Measurements from ENCODE around the gene OXLD1.
A peak's percentile ranks its signal among the peaks of the same experiment; 100 is the strongest.

The OXLD1 gene

GRCh38 chr17:81710514-81711308 lies 44.3 kb upstream of the OXLD1 start (continued):
- TF ChIP-seq, protein P1, sequence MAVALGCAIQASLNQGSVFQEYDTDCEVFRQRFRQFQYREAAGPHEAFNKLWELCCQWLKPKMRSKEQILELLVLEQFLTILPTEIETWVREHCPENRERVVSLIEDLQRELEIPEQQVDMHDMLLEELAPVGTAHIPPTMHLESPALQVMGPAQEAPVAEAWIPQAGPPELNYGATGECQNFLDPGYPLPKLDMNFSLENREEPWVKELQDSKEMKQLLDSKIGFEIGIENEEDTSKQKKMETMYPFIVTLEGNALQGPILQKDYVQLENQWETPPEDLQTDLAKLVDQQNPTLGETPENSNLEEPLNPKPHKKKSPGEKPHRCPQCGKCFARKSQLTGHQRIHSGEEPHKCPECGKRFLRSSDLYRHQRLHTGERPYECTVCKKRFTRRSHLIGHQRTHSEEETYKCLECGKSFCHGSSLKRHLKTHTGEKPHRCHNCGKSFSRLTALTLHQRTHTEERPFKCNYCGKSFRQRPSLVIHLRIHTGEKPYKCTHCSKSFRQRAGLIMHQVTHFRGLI (tag by site-specific recombination; IDR thresholded peaks at IDR 0.05), result 0 out of 2 replicates have a peak, but pooled peaks have one; percentile 40
- TF ChIP-seq ZNF670 (tag by site-specific recombination; IDR thresholded peaks at IDR 0.05; ENCODE audit: low read depth) (no peak), ZBTB8A (tag by site-specific recombination; IDR thresholded peaks at IDR 0.05) (peak; percentile 48), ZNF155 (tag by site-specific recombination; IDR thresholded peaks at IDR 0.05) (no peak), KLF10 (tag by site-specific recombination; IDR thresholded peaks at IDR 0.05) (no peak), ELK4 (IDR thresholded peaks at IDR 0.05; ENCODE audit: borderline replicate concordance, low read depth, low read length) (no peak), FEZF1 (tag by site-specific recombination; IDR thresholded peaks at IDR 0.05) (peak; percentile 17; the same call in 1 of the 2 replicates), MEIS1 (CRISPR knock-in tag; IDR thresholded peaks at IDR 0.05; ENCODE audit: borderline replicate concordance) (no peak), ZNF701 (tag by site-specific recombination; IDR thresholded peaks at IDR 0.05) (no peak), HOXC10 (CRISPR knock-in tag; IDR thresholded peaks at IDR 0.05) (no peak), ZXDB (tag by site-specific recombination; IDR thresholded peaks at IDR 0.05) (no peak), ZNF19 (tag by site-specific recombination; IDR thresholded peaks at IDR 0.05; ENCODE audit: low read depth) (no peak), YY2 (tag by site-specific recombination; IDR thresholded peaks at IDR 0.05) (no peak), ZBTB7A (tag by site-specific recombination; IDR thresholded peaks at IDR 0.05; ENCODE audit: low read depth) (no peak), ZFP3 (tag by site-specific recombination; IDR thresholded peaks at IDR 0.05; ENCODE audit: low read depth) (no peak), ZNF10 (tag by site-specific recombination; IDR thresholded peaks at IDR 0.05) (0 out of 2 replicates have a peak, but pooled peaks have one; percentile 23), ZNF132 (tag by site-specific recombination; IDR thresholded peaks at IDR 0.05; ENCODE audit: borderline replicate concordance) (no peak), ZNF777 (tag by site-specific recombination; IDR thresholded peaks at IDR 0.05; ENCODE audit: borderline replicate concordance) (no peak), ZNF629 (tag by site-specific recombination; IDR thresholded peaks at IDR 0.05) (peak; percentile 26; the same call in 1 of the 2 replicates), ZNF274 (IDR thresholded peaks at IDR 0.05; ENCODE audit: low read length) (no peak), ZNF274 (tag by site-specific recombination; IDR thresholded peaks at IDR 0.05; ENCODE audit: borderline replicate concordance) (no peak), GLIS1 (tag by site-specific recombination; IDR thresholded peaks at IDR 0.05) (0 out of 2 replicates have a peak, but pooled peaks have one; percentile 14), MYNN (tag by site-specific recombination; IDR thresholded peaks at IDR 0.05; ENCODE audit: borderline replicate concordance) (no peak), ZNF510 (tag by site-specific recombination; IDR thresholded peaks at IDR 0.05; ENCODE audit: insufficient replicate concordance) (no peak), ZNF311 (tag by site-specific recombination; IDR thresholded peaks at IDR 0.05; ENCODE audit: borderline replicate concordance) (no peak), HIC1 (tag by site-specific recombination; IDR thresholded peaks at IDR 0.05) (peak; percentile 34; the same call in 1 of the 2 replicates), ZNF138 (tag by site-specific recombination; IDR thresholded peaks at IDR 0.05; ENCODE audit: borderline replicate concordance) (no peak), GLI4 (tag by site-specific recombination; IDR thresholded peaks at IDR 0.05) (no peak), ZNF792 (tag by site-specific recombination; IDR thresholded peaks at IDR 0.05) (no peak), GFI1B (tag by site-specific recombination; IDR thresholded peaks at IDR 0.05) (no peak), RBAK (tag by site-specific recombination; IDR thresholded peaks at IDR 0.05) (no peak)
- TF ChIP-seq, protein P2, sequence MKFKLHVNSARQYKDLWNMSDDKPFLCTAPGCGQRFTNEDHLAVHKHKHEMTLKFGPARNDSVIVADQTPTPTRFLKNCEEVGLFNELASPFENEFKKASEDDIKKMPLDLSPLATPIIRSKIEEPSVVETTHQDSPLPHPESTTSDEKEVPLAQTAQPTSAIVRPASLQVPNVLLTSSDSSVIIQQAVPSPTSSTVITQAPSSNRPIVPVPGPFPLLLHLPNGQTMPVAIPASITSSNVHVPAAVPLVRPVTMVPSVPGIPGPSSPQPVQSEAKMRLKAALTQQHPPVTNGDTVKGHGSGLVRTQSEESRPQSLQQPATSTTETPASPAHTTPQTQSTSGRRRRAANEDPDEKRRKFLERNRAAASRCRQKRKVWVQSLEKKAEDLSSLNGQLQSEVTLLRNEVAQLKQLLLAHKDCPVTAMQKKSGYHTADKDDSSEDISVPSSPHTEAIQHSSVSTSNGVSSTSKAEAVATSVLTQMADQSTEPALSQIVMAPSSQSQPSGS (tag by site-specific recombination; IDR thresholded peaks at IDR 0.05; ENCODE audit: low read depth), result no peak
